Vagina (tissue), 2 donors: ENCODE measurements around the gene AGXT2.

Source experiments
- CTCF ChIP-seq, 3 experiments: fragments of 450-650 bp in 2 of 3; fragments of 200-600 bp in 1 of 3; sonication (generic) in 1 of 3; IDR thresholded peaks; one replicate each; pipeline ENCODE4 v1.5.1; 2017 to 2019; ENCODE audit warnings: antibody characterized with exemption in 3 of 3, mild to moderate bottlenecking in 2 of 3, moderate library complexity in 2 of 3
- POLR2A ChIP-seq, 2 donors: fragments of 450-650 bp; IDR thresholded peaks; one replicate each; pipeline ENCODE4 v1.6.1; 2017; ENCODE audit warnings: antibody characterized with exemption in 2 of 2, mild to moderate bottlenecking in 2 of 2, moderate library complexity in 2 of 2

DNA sequence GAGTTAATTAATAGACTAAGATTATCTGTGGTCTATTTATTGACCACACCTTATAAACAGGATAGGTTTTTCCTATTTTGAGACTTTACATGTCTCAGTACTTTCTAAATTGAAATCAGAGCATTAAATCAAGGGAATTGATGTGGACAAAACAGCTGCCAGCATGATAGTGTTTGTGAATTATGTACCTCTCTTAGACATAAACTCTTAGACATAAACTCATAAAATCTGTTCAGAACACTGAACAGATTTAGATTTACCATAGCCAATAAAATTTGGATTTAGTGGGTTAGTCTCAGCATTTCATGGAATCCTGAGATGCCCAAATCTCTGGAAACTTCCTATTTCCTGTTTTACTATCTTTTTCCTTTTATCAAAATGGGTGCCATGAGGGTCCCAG is 11.5 kb upstream of the AGXT2 start:
- no peak for TF ChIP-seq CTCF (IDR thresholded peaks at IDR 0.05)
- no peak for TF ChIP-seq POLR2A (IDR thresholded peaks at IDR 0.05)
